Transverse colon (tissue), 4 donors: ENCODE data around the gene SLBP.

Source experiments
- CTCF ChIP-seq, 5 experiments: fragments of 200-600 bp in 3 of 5; fragments of 450-650 bp in 2 of 5; sonication (generic) in 3 of 5; IDR thresholded peaks; 1 replicate in 2 of 5; 2 replicates in 3 of 5; pipeline ENCODE4 v1.5.1; 2016 to 2017; ENCODE audit warnings: antibody characterized with exemption in 5 of 5, inconsistent platforms in 3 of 5, mild to moderate bottlenecking in 2 of 5, moderate library complexity in 1 of 5
- EP300 ChIP-seq: sonication (generic); formaldehyde crosslinking; IDR thresholded peaks from one replicate; pipeline ENCODE4 v1.6.1; 2017; ENCODE audit warnings: antibody characterized with exemption, low read depth
- POLR2A ChIP-seq: fragments of 450-650 bp; IDR thresholded peaks from one replicate; pipeline ENCODE4 v1.6.1; 2016; ENCODE audit warnings: antibody characterized with exemption, mild to moderate bottlenecking, moderate library complexity
- POLR2AphosphoS5 ChIP-seq, 3 donors: sonication (generic); formaldehyde crosslinking; IDR thresholded peaks; one replicate each; pipeline ENCODE4 v1.6.1; 2016; ENCODE audit warnings: antibody characterized with exemption in 3 of 3

GRCh38 chr4:1743551-1743950 is 31.4 kb upstream of the SLBP start:
- TF ChIP-seq POLR2A (no peak), CTCF (IDR thresholded peaks at IDR 0.05) (no peak), EP300 (no peak), POLR2AphosphoS5 (IDR thresholded peaks at IDR 0.05) (no peak)
